ENCODE data around the gene C4orf50. TPM values are rescaled to one million over a fixed set of nuclear protein-coding genes. Genes with fewer than 3 reads are reported as not detected.
"Not testable (repeated sequence)": the region's sequence is repeated elsewhere in the genome, so short reads cannot be mapped to it uniquely, and the experiment has no call there.

The C4orf50 gene
- total RNA-seq, 2 experiments from 2014 or later = 0.07 TPM

GRCh38 chr4:5857199-5857598 is 161.0 kb downstream of the C4orf50 start:
- peaks cover 2% of the 10 kb centered on the region for H3K27me3 Mint-ChIP-seq
- POLR2A ChIA-PET = no interaction called here

GRCh38 chr4:5856362-5856761 is 161.9 kb downstream of the C4orf50 start:
- DNase-seq; H3K27me3 Mint-ChIP-seq; POLR2A ChIA-PET; H3K4me3 Mint-ChIP-seq; H3K9me3 Mint-ChIP-seq; H3K27ac Mint-ChIP-seq; CTCF ChIA-PET; H3K4me1 Mint-ChIP-seq (ENCODE audit: low read depth); H3K36me3 Mint-ChIP-seq (ENCODE audit: low read depth); ATAC-seq; intact Hi-C loops (cut with micrococcal nuclease): not testable (repeated sequence)

More at GRCh38 chr4:5857199-5857598, 161.0 kb downstream of the C4orf50 start:
- Mint-ChIP-seq H3K27ac (no peak overlapping the region), H3K4me1 (ENCODE audit: low read depth) (no peaks in the 10 kb centered on the region), H3K4me3 (no peak overlapping the region), H3K36me3 (ENCODE audit: low read depth) (no peaks in the 10 kb centered on the region), H3K9me3 (no peaks in the 10 kb centered on the region)
- TF ChIP-seq, protein P1, sequence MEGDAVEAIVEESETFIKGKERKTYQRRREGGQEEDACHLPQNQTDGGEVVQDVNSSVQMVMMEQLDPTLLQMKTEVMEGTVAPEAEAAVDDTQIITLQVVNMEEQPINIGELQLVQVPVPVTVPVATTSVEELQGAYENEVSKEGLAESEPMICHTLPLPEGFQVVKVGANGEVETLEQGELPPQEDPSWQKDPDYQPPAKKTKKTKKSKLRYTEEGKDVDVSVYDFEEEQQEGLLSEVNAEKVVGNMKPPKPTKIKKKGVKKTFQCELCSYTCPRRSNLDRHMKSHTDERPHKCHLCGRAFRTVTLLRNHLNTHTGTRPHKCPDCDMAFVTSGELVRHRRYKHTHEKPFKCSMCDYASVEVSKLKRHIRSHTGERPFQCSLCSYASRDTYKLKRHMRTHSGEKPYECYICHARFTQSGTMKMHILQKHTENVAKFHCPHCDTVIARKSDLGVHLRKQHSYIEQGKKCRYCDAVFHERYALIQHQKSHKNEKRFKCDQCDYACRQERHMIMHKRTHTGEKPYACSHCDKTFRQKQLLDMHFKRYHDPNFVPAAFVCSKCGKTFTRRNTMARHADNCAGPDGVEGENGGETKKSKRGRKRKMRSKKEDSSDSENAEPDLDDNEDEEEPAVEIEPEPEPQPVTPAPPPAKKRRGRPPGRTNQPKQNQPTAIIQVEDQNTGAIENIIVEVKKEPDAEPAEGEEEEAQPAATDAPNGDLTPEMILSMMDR (IDR thresholded peaks at IDR 0.05) = no peak
- intact Hi-C loops (cut with micrococcal nuclease) = no loop called here
- CTCF ChIA-PET = no interaction called here
- DNase-seq (no peak), ATAC-seq (no peak)

- intact Hi-C loops (cut with micrococcal nuclease) = no loop called here
- Mint-ChIP-seq H3K36me3 (ENCODE audit: low read depth) (no peaks in the 10 kb centered on the region), H3K27ac (no peak overlapping the region), H3K4me3 (no peak overlapping the region), H3K4me1 (ENCODE audit: low read depth) (no peaks in the 10 kb centered on the region), H3K9me3 (no peaks in the 10 kb centered on the region), H3K27me3 (peaks cover 3% of the 10 kb centered on the region)
- ATAC-seq (no peak), DNase-seq (no peak)
- ChIA-PET POLR2A (interaction anchor here (1.0 kb wide), 1 partner anchor 8 kb away, joined by 3 read pairs; no protein-coding TSS in a partner anchor), CTCF (interaction anchor here (0.7 kb wide), 1 partner anchor 9 kb away, joined by 3 read pairs; no protein-coding TSS in a partner anchor)
- TF ChIP-seq, protein P1 (IDR thresholded peaks at IDR 0.05) = no peak
Observed at GRCh38 chr4:5854929-5855328, 163.3 kb downstream of the C4orf50 start.

DNA sequence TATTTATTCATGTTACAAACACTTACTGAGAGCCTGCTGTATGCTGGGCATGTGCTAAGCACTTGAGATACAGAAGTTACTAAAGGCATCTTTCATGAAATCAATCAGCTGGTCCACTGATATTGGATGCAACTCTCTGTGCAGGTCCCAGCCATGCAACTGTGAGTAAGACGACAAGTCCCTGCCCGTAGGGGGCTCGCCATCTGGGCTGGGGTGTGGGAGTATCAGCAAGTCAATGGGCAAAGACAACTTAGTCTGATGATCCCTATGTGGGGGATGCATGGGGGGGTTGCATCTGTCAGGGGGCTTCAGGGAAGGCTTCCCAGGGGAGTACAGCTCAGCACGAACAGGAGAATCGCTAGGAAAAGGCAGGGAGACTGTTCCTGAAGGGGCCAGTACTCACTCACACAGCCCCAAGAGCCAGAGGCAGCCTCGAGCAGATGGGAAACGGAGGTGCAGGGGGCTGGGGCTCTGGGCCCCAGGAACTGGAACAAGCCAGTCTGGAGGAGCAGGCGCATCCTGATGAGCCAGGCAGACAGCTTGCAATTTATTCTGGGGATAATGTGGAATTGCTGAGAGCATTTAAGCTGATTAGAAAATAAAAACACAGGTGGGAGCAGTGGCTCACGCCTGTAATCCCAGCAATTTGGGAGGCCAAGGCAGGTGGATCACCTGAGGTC is 165.6 kb downstream of the C4orf50 start:
- no peaks in the 10 kb centered on the region for H3K9me3 Mint-ChIP-seq
- no peak overlapping the region for H3K4me3 Mint-ChIP-seq
- CTCF ChIA-PET = no interaction called here
- H3K36me3 Mint-ChIP-seq (ENCODE audit: low read depth) = no peaks in the 10 kb centered on the region
- H3K27me3 Mint-ChIP-seq = peaks cover 5% of the 10 kb centered on the region
- POLR2A ChIA-PET = no interaction called here
- ATAC-seq (no peak), DNase-seq (no peak)
- H3K27ac Mint-ChIP-seq = no peak overlapping the region
- no peaks in the 10 kb centered on the region for H3K4me1 Mint-ChIP-seq (ENCODE audit: low read depth)
- TF ChIP-seq, protein P1 (IDR thresholded peaks at IDR 0.05) = no peak
- intact Hi-C loops (cut with micrococcal nuclease) = no loop called here

DNA sequence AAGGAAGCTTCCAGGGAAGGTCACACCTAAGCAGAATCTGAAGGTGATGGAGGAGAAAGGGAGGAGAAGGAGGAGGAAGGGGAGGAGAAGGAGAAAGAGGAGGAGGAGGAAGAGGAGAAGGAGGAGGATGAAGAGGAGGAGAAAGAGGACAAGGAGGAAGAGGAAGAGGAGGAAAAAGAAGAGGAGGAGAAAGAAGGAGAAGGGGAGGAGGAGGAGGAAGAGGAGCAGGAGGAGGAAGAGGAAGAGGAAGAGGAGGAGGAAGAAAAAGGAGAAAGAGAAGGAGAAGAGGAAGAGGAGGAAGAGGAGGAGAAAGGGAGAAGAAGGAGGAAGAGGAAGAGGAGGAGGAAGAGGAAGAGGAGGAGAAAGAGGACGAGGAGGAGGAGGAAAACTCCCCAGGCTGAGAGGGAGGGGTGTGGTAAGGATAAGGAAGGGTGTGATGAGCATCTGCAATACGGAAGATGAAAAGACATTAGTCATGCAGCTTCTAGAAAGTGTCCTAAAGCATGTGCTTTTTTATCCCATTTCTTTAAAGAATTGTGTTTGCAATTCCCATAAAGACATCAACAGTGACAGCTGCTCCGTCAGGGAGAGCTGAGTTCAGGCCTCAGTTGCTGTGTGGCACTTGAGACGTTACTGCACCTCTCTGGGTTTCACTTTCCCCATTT is 166.5 kb downstream of the C4orf50 start:
- ATAC-seq = no peak
- no peaks in the 10 kb centered on the region for H3K4me1 Mint-ChIP-seq (ENCODE audit: low read depth)
- H3K9me3 Mint-ChIP-seq = no peaks in the 10 kb centered on the region
- no peaks in the 10 kb centered on the region for H3K36me3 Mint-ChIP-seq (ENCODE audit: low read depth)
- H3K27me3 Mint-ChIP-seq = peaks cover 5% of the 10 kb centered on the region
- TF ChIP-seq, protein P1 (IDR thresholded peaks at IDR 0.05) = no peak
- ChIA-PET POLR2A (no interaction called here), CTCF (no interaction called here)
- intact Hi-C loops (cut with micrococcal nuclease) = no loop called here
- H3K27ac Mint-ChIP-seq = no peak overlapping the region
- DNase-seq = no peak
- no peak overlapping the region for H3K4me3 Mint-ChIP-seq

Small RNA genes within 50 kb of the gene (microRNA-seq; reads per million reads assigned to microRNA genes)
- not detected for gene MIR378D1 (ENCODE audit: borderline microRNAs expressed, borderline replicate concordance)

Other genes starting within 250 kb of the C4orf50 start
- gene CRMP1, start 125.3 kb downstream of the C4orf50 start, total RNA-seq = not detected
- gene JAKMIP1, start 182.1 kb upstream of the C4orf50 start, total RNA-seq = 1 to 10 TPM; 5.6 to 6.3 TPM

All from activated CD8-positive, alpha-beta T cell treated with anti-CD3 and anti-CD28 coated beads for 36 hours (primary cell).